Smooth muscle cell (in vitro differentiated cells): ENCODE measurements around the gene ITPR1. TPM values are rescaled to one million over a fixed set of nuclear protein-coding genes. Genes with fewer than 3 reads are reported as not detected.
A peak's percentile ranks its signal among the peaks of the same experiment; 100 is the strongest.

ENCODE experiments used
- DNase-seq: peaks from one replicate; lab custom pipeline; 2025; ENCODE audit not compliant: unreplicated experiment; lab: John Stamatoyannopoulos, UW
- H2AFZ ChIP-seq: fragments of 200-600 bp; sonication (generic); 2 replicates; pipeline ENCODE4 v1.6.0; 2016; ENCODE audit warnings: antibody characterized with exemption, low read depth, mild to moderate bottlenecking
- H3F3A ChIP-seq: fragments of 200-600 bp; sonication (generic); 2 replicates; pipeline ENCODE4 v1.6.0; 2017; ENCODE audit warnings: antibody characterized with exemption, low read depth
- H3K27ac ChIP-seq: fragments of 200-600 bp; sonication (generic); 2 replicates; pipeline ENCODE4 v1.5.1; 2016; ENCODE audit warnings: low read depth, mild to moderate bottlenecking
- H3K27me3 ChIP-seq: fragments of 200-600 bp; sonication (generic); 2 replicates; pipeline ENCODE4 v1.6.1; 2016; ENCODE audit warnings: low read depth, mild to moderate bottlenecking
- H3K36me3 ChIP-seq: fragments of 200-600 bp; sonication (generic); 2 replicates; pipeline ENCODE4 v1.5.1; 2016; ENCODE audit warnings: low read depth
- H3K4me1 ChIP-seq: fragments of 200-600 bp; sonication (generic); 2 replicates; pipeline ENCODE4 v1.5.1; 2016; ENCODE audit warnings: low read depth
- H3K4me2 ChIP-seq: fragments of 200-600 bp; sonication (generic); 2 replicates; pipeline ENCODE4 v1.6.0; 2016; ENCODE audit warnings: mild to moderate bottlenecking
- H3K4me3 ChIP-seq: fragments of 200-600 bp; sonication (generic); 2 replicates; pipeline ENCODE4 v1.5.1; 2016; ENCODE audit warnings: mild to moderate bottlenecking
- H3K79me2 ChIP-seq: fragments of 200-600 bp; sonication (generic); 2 replicates; pipeline ENCODE4 v1.6.0; 2016; ENCODE audit warnings: low read depth, mild to moderate bottlenecking
- H3K9ac ChIP-seq: fragments of 200-600 bp; sonication (generic); 2 replicates; pipeline ENCODE4 v1.6.0; 2016; ENCODE audit warnings: low read depth
- H3K9me3 ChIP-seq: fragments of 200-600 bp; sonication (generic); replicated peaks from 2 replicates; pipeline ENCODE4 v1.5.1; 2016; ENCODE audit warnings: low read depth
- H4K20me1 ChIP-seq: fragments of 200-600 bp; sonication (generic); 2 replicates; pipeline ENCODE4 v1.6.0; 2016; ENCODE audit warnings: low read depth
- CTCF ChIP-seq: fragments of 200-600 bp; sonication (generic); IDR thresholded peaks from 2 replicates; pipeline ENCODE4 v1.5.1; 2017; ENCODE audit warnings: borderline replicate concordance, mild to moderate bottlenecking, antibody characterized with exemption; ENCODE audit not compliant: insufficient read depth, poor library complexity, severe bottlenecking
- WGBS: methylation state at CpG from one replicate; pipeline ENCODE4 v1.1.7; 2016; ENCODE audit warnings: low lambda C conversion rate; 5-methylcytosine and 5-hydroxymethylcytosine counted together
- polyA plus RNA-seq: library from polyadenylated mRNA; unstranded; fragments of >200 nt; fragmentation: Nextera tagmentation; extraction: Ambion mirVana; gene quantifications from 2 replicates; pipeline ENCODE4 v1.2.1, GENCODE V29; 2016
- total RNA-seq: library from RNA; depleted of rRNA; stranded (reverse); fragments of >200 nt; gene quantifications from 2 replicates; pipeline ENCODE4 v1.2.3, GENCODE V29; 2014

The ITPR1 gene
- total and polyA plus RNA-seq, 2 experiments from 2014 or later, result 16.4 to 28.6 TPM

- no peaks in the 10 kb centered on the region for H3K79me2 ChIP-seq
- H3K9me3 ChIP-seq, result no peaks in the 10 kb centered on the region
- no peaks in the 10 kb centered on the region for H4K20me1 ChIP-seq
- H3K9ac ChIP-seq, result no peak overlapping the region
- H3K4me2 ChIP-seq, result no peak overlapping the region
- no peaks in the 10 kb centered on the region for H3F3A ChIP-seq
- WGBS, result 80% methylated on average over 14 of the region's 14 CpGs
- no peak overlapping the region for H3K27ac ChIP-seq
- no peak overlapping the region for H2AFZ ChIP-seq
- no peak overlapping the region for H3K4me3 ChIP-seq
- H3K36me3 ChIP-seq, result no peaks in the 10 kb centered on the region
- TF ChIP-seq CTCF, result no peak
- no peak for DNase-seq
- H3K27me3 ChIP-seq, result no peaks in the 10 kb centered on the region
- H3K4me1 ChIP-seq, result peaks cover 19% of the 10 kb centered on the region
Measured at GRCh38 chr3:4504340-4505261, 11.5 kb downstream of the ITPR1 start.

GRCh38 chr3:4505688-4506558 lies 12.8 kb downstream of the ITPR1 start:
- WGBS, result 79% methylated on average over 6 of the region's 6 CpGs
- no peak overlapping the region for H3K9ac ChIP-seq

GRCh38 chr3:4506559-4507023 lies 13.4 kb downstream of the ITPR1 start:
- no peaks in the 10 kb centered on the region for H3K79me2 ChIP-seq
- H3K27ac ChIP-seq, result peak overlapping the region; percentile 53
- no peaks in the 10 kb centered on the region for H4K20me1 ChIP-seq
- 80% methylated on average over 2 of the region's 2 CpGs for WGBS
- peaks cover 19% of the 10 kb centered on the region for H3K4me1 ChIP-seq
- H3K4me2 ChIP-seq, result no peak overlapping the region
- no peak for TF ChIP-seq CTCF
- no peak overlapping the region for H3K4me3 ChIP-seq
- H3K27me3 ChIP-seq, result no peaks in the 10 kb centered on the region
- H3K36me3 ChIP-seq, result no peaks in the 10 kb centered on the region
- DNase-seq, result no peak
- H3F3A ChIP-seq, result no peaks in the 10 kb centered on the region
- no peak overlapping the region for H3K9ac ChIP-seq
- H3K9me3 ChIP-seq, result no peaks in the 10 kb centered on the region
- no peak overlapping the region for H2AFZ ChIP-seq

More at GRCh38 chr3:4505688-4506558, 12.8 kb downstream of the ITPR1 start:
- no peak overlapping the region for H3K4me2 ChIP-seq
- no peaks in the 10 kb centered on the region for H3K36me3 ChIP-seq
- no peaks in the 10 kb centered on the region for H3K27me3 ChIP-seq
- no peaks in the 10 kb centered on the region for H3K79me2 ChIP-seq
- TF ChIP-seq CTCF, result no peak
- peak overlapping the region; percentile 48 for H2AFZ ChIP-seq
- peaks cover 19% of the 10 kb centered on the region for H3K4me1 ChIP-seq
- H3K27ac ChIP-seq, result peak overlapping the region; percentile 53
- no peaks in the 10 kb centered on the region for H3K9me3 ChIP-seq
- H4K20me1 ChIP-seq, result no peaks in the 10 kb centered on the region
- no peak overlapping the region for H3K4me3 ChIP-seq
- H3F3A ChIP-seq, result no peaks in the 10 kb centered on the region
- DNase-seq, result no peak
